HG03354 (cell line): ENCODE results near the gene PTCH1.

ENCODE experiments used
- ATAC-seq: cut with Tn5 transposase; IDR thresholded peaks from one replicate; pipeline ENCODE4 v1.9.1; 2021; ENCODE audit warnings: mild to moderate bottlenecking; ENCODE audit not compliant: unreplicated experiment, poor library complexity, severe bottlenecking

Gene PTCH1

DNA sequence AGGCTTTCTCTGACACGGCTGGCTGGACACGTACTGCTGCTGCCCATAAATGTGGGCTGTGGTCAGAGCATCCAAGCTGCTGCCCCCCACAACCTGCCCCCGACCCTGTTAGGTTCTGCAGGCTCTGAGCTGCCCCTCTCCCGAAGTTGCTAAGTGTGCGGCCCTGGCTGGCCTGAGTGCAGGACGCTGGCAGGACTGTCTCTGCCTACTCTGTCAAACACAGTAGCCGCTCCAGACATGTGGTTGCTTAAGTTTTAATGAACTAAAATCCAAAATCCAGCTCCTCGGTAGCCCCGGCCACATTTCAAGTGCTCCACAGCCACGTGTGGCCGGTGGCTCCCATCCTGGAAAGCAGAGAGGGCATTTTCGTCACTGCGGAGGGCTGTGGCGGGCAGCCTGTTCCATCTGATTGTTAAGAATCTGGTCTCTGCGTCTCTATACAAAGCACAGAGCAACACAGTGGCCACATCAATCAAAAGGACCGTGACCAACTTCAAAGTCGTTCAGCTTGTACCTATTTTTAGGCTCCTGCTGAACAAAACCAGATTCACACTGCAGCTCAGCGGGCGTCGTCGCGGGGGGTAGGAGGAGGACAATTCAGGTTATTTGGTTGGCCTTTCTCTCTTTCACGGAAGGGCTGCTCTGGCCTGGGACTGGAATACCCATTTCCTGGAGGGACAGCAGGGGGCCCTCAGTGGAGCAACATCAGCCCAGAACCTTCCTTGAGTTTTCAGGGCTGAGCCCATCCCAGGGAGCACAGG is 68.9 kb downstream of the PTCH1 start:
- no peak for ATAC-seq

- no peak for ATAC-seq
Observed at GRCh38 chr9:95446984-95447383, 69.8 kb downstream of the PTCH1 start.

- no peak for ATAC-seq
Observed at GRCh38 chr9:95446259-95446658, 70.5 kb downstream of the PTCH1 start.

GRCh38 chr9:95444160-95444559 is 72.6 kb downstream of the PTCH1 start:
- no peak for ATAC-seq

- no peak for ATAC-seq
Observed at GRCh38 chr9:95443301-95443700, 73.5 kb downstream of the PTCH1 start.

DNA sequence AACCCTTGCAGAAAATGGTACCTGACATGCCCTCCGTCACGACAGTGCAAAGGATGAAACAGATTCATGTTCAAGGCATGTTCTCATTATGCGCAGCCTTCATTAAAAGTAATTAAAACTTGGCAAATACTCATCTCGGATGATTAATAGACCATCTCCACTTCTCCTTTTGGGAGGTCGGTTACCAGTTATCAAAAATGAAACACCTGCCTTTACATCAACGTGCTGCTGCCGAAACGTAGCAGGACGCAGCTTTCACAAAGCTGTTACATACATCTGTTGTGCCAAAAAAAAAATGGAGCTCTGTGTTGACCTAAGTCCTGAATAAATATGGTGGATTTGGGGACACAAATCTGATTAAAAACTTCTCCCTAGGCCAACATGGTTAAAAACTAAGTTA is 75.7 kb downstream of the PTCH1 start:
- ATAC-seq = no peak

DNA sequence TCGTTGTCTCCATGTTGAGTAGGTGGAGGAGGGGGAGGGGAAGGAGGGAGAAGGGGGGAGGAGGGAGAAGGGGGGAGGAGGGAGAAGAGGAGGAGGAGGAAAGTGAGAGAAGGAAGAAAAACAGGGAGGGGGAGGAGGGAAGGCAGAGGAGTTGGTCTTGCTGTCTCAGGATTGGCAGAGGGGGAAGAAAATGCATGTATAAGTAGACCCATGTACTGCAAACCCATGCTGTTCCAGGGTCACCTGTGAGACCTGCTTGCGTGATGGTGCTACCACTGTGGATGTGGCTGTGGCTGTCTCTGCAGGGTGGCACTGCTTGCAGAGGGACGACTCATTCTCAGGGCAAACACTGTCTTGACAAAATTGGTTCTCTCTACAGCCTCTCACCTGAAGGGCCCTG is 76.3 kb downstream of the PTCH1 start:
- ATAC-seq = no peak

GRCh38 chr9:95438561-95439357 is 78.0 kb downstream of the PTCH1 start:
- ATAC-seq = no peak

DNA sequence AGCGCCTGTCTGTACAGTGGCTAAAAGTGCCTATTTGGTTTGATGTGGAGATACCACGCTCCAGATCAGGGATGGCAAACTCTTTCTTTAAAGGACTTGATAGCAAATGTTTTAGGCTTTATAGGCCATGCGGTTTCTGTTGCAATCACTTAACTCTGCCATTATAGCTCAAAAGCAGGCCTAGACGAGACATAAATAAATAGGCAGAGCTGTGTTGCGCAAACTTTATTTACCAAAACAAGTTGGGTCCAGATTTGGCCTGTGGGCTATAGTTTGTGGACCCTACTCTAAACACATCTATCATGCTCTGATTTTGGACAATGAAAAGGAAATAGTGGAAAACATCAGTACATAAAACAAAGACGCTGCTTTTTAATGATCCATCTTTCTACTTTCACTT is 79.2 kb downstream of the PTCH1 start:
- no peak for ATAC-seq

- no peak for ATAC-seq
Observed at GRCh38 chr9:95436416-95436815, 80.4 kb downstream of the PTCH1 start.

DNA sequence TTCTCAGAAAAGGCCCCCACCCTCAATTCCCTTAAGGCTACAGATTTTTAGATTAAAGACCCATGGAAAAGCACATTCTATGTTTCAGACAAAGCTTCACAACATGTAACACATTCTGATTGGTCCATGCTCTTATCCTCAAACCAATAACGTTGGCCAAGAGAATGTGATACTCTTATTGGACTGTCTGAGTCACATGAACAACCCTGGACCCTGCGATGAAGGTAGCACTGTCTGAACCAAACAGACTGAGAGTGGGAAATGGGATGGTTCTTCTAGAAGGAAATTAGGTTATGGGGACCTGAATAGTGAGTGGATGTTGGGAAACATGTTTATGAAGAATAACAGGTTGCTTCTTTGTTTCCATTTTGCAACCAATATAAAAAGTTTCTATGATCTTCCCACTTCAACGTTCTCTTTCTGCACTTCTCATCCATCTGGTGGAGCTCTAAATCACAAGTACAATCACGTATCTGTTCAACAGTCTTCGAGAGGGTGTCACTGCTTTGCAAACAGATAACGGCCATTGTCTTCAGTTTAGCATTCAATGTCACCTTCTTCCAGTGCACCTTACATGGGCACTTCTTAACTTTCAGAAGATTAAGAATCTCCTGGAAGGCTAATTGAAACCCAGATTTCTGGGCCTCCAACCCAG is 81.6 kb downstream of the PTCH1 start:
- no peak for ATAC-seq

GRCh38 chr9:95434116-95435073 is 82.4 kb downstream of the PTCH1 start:
- ATAC-seq = no peak

DNA sequence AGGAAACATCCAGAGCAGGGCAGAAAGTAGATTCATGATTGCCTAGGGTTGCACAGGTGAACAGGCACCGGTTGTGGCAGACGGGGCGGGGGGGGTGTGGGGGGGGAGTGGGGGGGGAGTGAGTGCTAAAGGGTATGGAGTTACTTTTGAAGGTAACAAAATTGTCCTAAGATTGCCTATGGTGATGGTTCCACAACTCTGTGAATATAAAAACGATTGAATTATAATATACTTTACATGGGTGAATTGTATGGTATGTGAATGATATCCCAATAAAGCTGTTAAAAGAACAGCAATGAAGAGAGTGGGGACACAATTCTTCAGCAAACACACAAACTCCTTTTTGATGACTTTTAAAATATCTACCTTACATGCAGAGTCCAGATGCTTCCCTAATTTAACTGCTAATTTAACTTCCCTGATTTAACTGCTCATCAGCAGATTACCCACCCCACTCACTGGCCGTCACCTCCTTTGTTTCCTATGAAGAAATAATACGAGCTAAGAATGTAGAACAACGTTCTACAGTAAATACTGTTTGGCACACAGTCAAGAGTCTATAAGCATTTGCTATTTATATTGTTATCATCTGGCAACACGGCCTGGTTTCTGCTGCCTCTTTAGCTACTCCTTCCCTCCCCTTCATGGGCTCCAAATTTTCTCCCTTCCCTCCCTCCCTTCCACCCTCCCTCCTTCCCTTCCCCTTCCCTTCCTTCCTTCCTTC is 83.5 kb downstream of the PTCH1 start:
- no peak for ATAC-seq

DNA sequence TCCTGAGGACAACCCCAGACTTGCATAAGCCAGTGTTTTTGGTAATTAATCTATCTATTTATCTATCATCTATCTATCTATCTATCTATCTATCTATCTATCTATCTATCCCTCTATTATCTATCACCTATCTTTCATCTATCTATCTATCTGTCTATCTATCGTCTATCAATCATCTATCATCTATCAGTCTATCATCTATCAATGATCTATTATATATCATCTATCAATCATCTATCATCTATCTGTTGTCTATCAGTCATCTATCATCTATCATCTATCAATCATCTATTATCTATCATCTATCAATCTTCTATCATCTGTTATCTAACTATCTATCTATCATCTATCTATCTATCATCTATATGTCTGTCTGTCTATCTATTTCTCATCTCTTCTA is 85.5 kb downstream of the PTCH1 start:
- ATAC-seq = no peak

DNA sequence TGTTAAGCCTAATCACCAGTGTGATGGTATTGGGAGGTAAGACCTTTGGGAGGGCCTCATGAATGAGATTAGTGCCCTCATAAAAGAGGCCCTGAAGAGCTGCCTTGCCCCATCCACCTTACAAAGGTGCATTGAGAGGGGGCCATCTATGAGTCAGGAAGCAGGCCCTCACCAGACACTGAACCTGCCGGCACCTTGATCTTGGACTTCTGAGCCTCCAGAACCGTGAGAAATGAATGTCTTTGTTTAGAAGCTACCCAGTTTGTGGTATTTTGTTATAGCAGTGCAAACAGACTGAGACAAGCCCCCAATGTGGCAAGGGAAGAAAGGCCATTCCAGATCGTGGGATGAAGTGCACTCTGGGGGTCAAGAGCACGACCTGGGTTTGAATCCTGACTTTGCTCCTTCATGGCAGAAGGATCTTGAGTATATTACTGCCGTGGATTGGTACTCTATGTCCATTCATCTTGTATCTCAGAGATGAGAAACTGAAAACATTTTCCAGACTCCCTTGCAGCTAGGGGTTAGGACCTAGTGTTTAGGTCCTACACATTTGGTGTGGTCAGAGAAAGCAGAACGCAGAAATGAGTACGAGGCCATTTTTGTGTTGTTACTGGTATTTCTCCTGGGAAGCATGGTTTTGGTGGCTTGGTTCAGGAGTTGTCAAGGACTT is 86.7 kb downstream of the PTCH1 start:
- no peak for ATAC-seq

DNA sequence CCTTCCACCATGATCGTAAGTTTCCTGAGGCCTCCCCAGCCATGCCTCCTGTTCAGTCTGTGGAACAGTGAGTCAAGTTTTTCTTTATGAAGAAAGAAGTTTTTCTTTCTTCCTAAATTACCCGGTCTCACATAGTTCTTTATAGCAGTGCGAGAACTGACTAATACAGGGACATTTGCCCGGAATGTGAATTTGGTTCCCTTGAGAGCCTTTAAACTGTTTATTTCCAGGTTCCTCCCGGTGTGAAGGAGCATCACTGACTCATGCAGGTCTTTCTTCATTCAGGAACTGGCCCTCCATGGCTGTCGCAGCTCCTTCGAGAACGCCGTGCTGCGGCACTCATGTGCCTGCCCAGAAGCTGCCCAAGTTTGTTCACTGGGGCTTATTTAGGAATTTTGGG is 87.7 kb downstream of the PTCH1 start:
- ATAC-seq = no peak

DNA sequence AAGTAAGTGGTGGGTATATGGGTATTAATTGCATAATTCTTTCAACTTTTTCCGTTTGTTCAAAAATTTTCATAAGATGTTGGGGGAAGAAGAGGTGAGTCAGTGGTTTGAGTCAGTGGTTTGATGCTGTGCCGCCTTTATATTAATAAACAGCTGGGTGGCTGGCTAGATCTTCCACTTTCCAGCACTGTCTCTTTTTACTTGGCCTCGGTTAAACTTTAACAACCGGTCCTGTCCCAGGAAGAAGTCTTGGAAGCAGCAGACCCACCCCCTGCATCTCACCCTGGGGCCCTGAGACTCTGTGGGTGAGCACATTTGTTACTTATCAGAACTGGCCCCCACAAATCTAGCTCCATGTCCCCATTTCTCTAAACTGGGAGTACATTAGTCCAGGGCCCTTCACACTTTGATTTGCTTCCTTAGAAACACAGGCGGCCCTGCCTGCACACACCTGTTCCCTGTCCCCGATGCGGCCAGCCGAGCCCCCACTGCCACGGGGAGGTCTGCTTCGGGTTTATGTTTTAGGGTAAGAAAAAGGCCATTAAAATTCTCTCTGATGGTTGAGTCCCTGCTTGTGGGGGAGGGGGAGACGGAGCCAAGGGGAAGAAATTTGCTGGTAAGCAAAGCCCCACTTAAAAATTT is 90.7 kb downstream of the PTCH1 start:
- ATAC-seq = peak; percentile 38

DNA sequence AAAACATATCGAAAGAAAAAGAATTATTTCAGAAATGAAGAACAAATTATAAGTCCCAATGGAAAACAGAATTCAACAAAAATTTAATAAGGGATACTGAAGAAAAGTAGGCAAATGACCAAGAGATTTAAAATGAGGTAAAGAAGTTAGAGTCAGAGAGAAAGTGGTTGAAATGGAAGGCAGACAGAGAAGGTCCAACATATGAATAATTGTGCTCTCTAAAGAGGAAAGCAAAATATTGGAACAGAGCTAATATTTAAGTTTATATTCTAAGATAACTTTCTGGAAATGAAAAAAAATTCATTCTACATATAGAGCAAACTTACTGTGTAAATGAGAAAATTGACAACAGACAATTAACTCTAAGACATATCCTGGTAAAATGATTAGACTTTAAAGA is 94.1 kb downstream of the PTCH1 start:
- no peak for ATAC-seq
